ENCODE measurements around the gene MOCS3. TPM values are rescaled to one million over a fixed set of nuclear protein-coding genes. Genes with fewer than 3 reads are reported as not detected.

The MOCS3 gene
- polyA plus RNA-seq, 6 donors from 2014 or later: 3.8 to 5.0 (median 4.1) TPM

GRCh38 chr20:51011479-51011878, 52.9 kb downstream of the MOCS3 start:
- peak overlapping the region in 1 of 8 donors; percentile 44 for H3K4me3 Mint-ChIP-seq
- H3K4me1 Mint-ChIP-seq: peaks cover 0 to 51% (median 19%) of the 10 kb centered on the region in 3 donors
- H3K36me3 Mint-ChIP-seq: peaks cover 0 to 9% of the 10 kb centered on the region in 2 donors
- ATAC-seq (ENCODE audit: low read depth in 2 of 2) (no peak), DNase-seq (no peak)
- H3K9me3 Mint-ChIP-seq: no peaks in the 10 kb centered on the region
- no peak overlapping the region for H3K27ac Mint-ChIP-seq
- H3K27me3 Mint-ChIP-seq: peaks cover 0 to 23% (median 20%) of the 10 kb centered on the region in 3 donors

GRCh38 chr20:51012357-51012756, 53.7 kb downstream of the MOCS3 start:
- peaks cover 0 to 59% (median 22%) of the 10 kb centered on the region in 3 donors for H3K4me1 Mint-ChIP-seq
- DNase-seq: no peak
- peaks cover 0 to 14% of the 10 kb centered on the region in 2 donors for H3K36me3 Mint-ChIP-seq
- ATAC-seq (ENCODE audit: low read depth in 2 of 2): no peak
- H3K27me3 Mint-ChIP-seq: peaks cover 0 to 26% (median 20%) of the 10 kb centered on the region in 3 donors
- no peak overlapping the region for H3K27ac Mint-ChIP-seq
- peak overlapping the region in 1 of 8 donors; percentile 4 for H3K4me3 Mint-ChIP-seq
- H3K9me3 Mint-ChIP-seq: no peaks in the 10 kb centered on the region

Other genes with a start within 250 kb of the MOCS3 start
- 1 to 10 TPM in 1 of 6 donors, under 1 TPM in 5; 0.08 to 1.6 (median 0.73) TPM for gene PARD6B, start 227.2 kb upstream of the MOCS3 start, polyA plus RNA-seq (ENCODE audit: low read depth in 6 of 6)
- 10 to 100 TPM; 62.1 to 82.2 (median 70.3) TPM for gene BCAS4, start 163.8 kb upstream of the MOCS3 start, polyA plus RNA-seq (ENCODE audit: low read depth in 6 of 6)
- gene ADNP, start 27.4 kb upstream of the MOCS3 start, polyA plus RNA-seq (ENCODE audit: low read depth in 6 of 6): 10 to 100 TPM in 3 of 6 donors, 1 to 10 TPM in 3; 5.5 to 15.7 (median 9.5) TPM
- 10 to 100 TPM; 57.0 to 86.2 (median 71.5) TPM for gene DPM1, start 286 bp upstream of the MOCS3 start, polyA plus RNA-seq (ENCODE audit: low read depth in 6 of 6)
- 100 to 1,000 TPM in 4 of 6 donors, 10 to 100 TPM in 2; 32.3 to 184 (median 107) TPM for gene KCNG1, start 64.3 kb downstream of the MOCS3 start, polyA plus RNA-seq (ENCODE audit: low read depth in 6 of 6)